GM12864 (cell line): ENCODE results near the gene ZBTB24.

ENCODE experiments used
- DNase-seq: peaks from one replicate; pipeline ENCODE4 v3.0.0-alpha.2; 2011; ENCODE audit warnings: low read depth
- H3K4me3 ChIP-seq: 2 replicates; pipeline ENCODE4 v1.5.1; 2011; ENCODE audit warnings: mild to moderate bottlenecking, low read depth, low read length, control low read depth
- CTCF ChIP-seq: IDR thresholded peaks from 2 replicates; pipeline ENCODE4 v1.5.1; 2011; ENCODE audit warnings: low read depth, mild to moderate bottlenecking, moderate library complexity, low read length, control low read depth, inconsistent platforms; ENCODE audit errors: missing control alignments

Gene ZBTB24

GRCh38 chr6:109417646-109418045 lies 65.4 kb downstream of the ZBTB24 start:
- no peak overlapping the region for H3K4me3 ChIP-seq
- no peak for TF ChIP-seq CTCF
- DNase-seq: no peak
